Fibroblast of peridontal ligament (primary cell): Measurements from ENCODE around the gene NMB.
"Not testable (repeated sequence)": the region's sequence is repeated elsewhere in the genome, so short reads cannot be mapped to it uniquely, and the experiment has no call there.

Experiments used
- DNase-seq: peaks from one replicate; pipeline ENCODE4 v3.0.0-alpha.2; 2010; ENCODE audit errors: extremely low read depth

The NMB gene, protein sequence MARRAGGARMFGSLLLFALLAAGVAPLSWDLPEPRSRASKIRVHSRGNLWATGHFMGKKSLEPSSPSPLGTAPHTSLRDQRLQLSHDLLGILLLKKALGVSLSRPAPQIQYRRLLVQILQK

GRCh38 chr15:84658080-84658787 lies at the start of gene NMB:
TSS of gene NMB (minus strand) at chr15:84658199. CDS start at chr15:84658152, 47 bp downstream.
- peak; percentile 51 for DNase-seq

GRCh38 chr15:84703808-84704207 lies 45.8 kb upstream of the NMB start:
- no peak for DNase-seq

- peak; percentile 35 for DNase-seq
These were observed 45.0 kb upstream of the NMB start for GRCh38 chr15:84702961-84703482.

DNA sequence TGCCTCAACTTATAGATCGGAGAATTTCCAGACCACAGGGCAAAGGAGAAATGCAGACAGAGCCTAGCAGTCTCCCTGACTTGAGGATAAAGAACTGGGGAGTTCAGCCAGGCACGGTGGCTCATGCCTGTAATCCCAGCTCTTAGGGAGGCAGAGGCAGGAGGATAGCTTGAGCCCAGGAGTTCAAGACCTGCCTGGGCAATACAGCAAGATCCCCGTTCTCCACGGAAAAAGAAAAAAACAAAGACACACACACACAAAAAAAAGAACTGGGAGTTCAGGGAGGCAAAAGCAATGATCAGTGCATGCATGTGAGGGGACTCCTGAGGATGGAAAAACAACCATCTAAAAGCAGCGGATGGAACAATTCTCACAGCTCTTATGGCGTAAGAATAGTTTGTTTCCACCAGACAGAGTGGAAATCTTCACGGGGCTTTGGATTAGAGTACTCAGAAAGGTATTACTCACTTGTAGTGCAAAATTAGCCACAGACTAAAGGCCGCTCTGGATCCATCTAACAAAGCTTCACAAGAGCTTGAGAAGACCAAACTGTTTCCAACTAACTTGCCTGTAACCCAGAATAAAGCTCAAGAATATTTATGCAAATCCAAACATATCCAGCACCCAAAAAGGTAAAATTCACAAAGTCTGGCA lies 41.7 kb upstream of the NMB start:
- no peak for DNase-seq

DNA sequence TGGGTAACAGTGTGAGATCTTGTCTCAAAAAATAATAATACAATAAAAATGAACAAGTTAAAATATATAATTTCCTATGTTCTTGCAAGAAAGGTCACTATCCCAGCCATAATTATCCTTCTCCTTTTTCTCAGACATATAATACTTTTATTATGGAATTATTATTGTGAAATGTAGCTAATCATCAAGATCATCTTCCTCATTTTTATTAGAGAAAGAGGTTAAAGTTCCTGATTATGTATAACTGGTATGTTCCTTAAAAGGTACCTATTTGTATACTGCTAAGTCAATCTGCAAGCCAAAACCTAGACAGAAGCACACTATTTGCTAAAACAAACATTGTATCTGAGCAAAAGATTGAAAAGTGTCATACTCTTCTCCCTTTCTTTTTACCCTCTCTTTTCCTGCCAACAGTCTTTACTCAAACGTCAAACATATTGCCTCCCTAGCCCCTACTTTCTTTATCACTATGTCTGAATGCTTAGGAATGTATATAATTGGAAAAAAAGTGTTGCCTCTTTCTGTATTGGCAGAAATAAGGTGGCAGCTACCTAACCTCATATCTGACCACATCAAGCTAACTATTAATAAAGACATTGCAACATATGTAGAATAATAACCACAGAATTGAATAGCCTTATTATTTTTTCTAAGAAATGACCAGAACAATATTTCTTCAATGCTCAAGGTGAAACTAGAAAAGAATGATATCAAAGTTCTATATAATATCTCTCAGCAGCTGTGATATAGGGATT lies 39.4 kb upstream of the NMB start:
- DNase-seq, result no peak

DNA sequence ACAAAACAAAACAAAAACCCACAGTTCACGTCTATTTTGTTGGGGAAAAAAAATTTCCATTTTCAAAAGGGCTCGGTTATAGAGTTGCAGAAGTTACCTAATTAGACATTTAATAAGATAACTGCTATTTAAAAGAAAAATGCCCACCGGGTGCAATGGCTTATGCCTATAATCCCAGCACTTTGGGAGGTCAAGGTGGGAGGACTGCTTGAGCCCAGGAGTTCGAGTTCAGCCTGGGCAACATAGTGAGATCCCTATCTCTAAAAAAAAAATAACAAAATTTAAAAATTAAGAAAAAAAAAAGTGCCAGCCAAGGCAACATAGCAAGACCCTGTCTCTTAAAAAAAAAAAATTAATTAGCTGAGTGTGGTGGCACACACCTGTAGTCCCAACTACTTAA lies 38.8 kb upstream of the NMB start:
- no peak for DNase-seq

DNA sequence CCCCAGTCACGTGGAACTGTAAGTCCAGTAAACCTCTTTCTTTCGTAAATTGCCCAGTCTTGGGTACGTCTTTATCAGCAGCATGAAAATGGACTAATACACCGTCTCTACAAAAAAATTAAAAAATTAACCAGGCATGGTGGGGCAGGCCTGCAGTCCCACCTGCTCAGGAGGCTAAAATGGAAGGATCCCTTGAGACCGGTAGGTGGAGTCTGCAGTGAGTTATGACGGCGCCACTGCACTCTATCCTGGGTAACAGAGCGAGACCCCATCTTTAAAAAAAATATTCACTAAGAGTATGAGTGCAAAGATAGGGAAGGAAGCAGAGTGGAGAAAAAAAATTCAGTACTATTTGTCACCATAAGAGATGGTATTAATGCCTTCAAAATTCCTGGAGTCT lies 32.3 kb upstream of the NMB start:
- DNase-seq, result no peak

DNA sequence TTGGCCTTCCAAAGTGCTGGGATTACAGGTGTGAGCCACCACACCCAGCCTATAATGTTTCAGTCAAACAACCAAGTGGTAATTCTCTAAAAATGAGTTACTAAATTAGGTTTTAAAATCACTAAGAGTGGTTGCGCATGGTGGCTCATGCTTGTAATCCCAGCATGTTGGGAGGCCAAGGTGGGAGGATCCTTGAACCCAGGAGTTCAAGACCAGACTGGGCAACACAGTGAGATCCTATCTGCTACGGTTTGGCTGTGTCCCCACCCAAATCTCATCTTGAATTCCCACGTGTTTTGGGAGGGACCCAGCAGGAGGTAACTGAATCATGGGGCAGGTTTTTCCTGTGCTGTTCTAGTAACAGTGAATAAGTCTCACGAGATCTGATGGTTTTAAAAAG lies 31.9 kb upstream of the NMB start:
- no peak for DNase-seq

- DNase-seq, result not testable (repeated sequence)
These were observed 28.4 kb upstream of the NMB start for GRCh38 chr15:84686446-84686845.

GRCh38 chr15:84685304-84685703 lies 27.3 kb upstream of the NMB start:
- peak; percentile 94 for DNase-seq

GRCh38 chr15:84684092-84684491 lies 26.1 kb upstream of the NMB start:
- peak; percentile 94 for DNase-seq

DNA sequence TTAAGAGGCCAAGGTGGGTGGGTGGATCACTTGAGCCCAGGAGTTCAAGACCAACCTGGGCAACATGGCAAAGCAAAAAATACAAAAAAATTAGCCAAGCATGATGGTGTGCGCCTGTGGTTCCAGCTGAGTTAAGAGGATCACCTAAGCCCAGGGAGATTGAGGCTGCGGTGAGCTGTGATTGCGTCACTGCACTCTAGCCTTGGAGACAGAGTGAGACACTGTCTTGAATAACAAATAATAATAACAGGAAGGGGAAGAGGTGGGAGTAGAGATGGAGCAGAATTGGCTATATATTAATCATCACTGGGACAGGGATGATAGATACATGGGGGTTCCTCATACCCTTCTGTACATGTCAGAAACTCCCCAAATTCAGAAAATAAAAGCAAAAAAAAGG lies 23.8 kb upstream of the NMB start:
- DNase-seq, result no peak

DNA sequence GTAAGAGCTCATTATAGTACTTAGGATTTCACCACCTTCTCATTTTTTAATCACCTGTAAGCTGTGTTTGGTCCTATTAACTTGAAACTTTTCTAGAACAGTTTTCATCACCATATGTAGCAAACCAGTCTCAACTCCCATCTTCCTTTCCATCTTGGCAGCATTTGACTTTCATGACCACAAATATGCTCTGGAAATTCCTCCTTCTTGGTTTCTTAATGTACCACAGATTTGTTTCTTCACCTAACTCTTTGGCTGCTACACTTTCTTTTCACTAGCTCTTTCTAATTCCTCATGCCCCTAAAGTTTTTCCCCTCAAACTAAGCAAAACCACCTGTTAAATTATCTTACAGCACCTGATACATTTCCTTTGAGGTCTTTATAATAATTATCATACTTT lies 13.2 kb upstream of the NMB start:
- DNase-seq, result peak; percentile 95

DNA sequence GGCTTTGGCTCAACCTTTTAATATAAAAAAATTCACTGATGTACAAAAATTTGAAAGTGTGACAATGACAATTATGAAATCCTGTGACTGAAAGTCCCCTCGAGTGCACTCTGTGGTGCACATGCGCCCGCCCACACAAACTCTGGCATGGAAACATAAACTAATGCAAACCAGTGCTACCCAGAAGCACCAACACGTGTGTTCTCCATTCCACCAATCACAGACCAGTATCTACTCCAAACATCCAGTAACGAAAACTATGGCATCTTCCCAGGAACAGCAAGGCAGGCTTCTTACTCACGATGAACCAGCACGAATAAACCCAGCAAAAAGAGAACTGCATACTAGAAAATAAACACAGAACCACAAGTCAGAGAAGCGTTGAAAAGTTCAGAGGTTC lies 11.7 kb upstream of the NMB start:
- DNase-seq, result peak; percentile 96

DNA sequence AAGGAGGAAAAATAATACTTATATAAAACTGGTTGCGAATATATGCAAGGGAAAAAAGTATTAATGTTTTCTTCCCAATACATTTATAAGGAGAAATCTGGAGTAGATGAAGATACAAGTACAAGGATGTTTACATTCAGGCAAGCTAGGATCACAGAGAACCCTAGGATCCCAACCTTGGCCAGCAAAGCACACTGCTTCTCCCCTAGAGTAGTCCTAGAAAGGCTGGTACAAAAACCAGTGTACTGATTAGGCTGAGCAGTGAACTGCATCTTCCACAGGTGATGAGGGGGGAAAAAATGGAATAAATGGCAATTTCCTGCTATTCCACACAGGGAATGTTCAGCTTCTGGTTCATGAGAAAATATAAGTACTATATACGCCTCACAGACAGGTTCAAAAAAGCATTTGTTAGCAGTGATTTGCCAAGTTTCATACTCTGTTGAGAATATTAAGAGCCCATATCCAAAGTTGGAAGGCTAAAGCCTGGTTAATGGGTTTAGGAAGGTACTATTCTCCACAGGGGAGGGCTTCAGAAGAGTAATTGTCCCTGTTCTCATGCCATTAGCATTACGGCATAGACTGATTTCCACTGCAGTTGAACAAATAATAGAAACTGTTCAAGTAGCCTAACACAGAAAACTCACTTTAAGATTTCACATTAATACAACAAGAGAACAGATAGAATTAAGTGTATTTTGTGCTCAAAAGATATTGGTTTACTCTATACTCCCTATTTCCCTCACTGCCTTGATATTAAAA lies 10.4 kb upstream of the NMB start:
- DNase-seq, result no peak

GRCh38 chr15:84666373-84666772 lies 8.4 kb upstream of the NMB start:
- DNase-seq, result no peak

- no peak for DNase-seq
These were observed 3.0 kb upstream of the NMB start for GRCh38 chr15:84661001-84661400.

GRCh38 chr15:84659904-84660781 lies 2.1 kb upstream of the NMB start:
- DNase-seq, result no peak

DNA sequence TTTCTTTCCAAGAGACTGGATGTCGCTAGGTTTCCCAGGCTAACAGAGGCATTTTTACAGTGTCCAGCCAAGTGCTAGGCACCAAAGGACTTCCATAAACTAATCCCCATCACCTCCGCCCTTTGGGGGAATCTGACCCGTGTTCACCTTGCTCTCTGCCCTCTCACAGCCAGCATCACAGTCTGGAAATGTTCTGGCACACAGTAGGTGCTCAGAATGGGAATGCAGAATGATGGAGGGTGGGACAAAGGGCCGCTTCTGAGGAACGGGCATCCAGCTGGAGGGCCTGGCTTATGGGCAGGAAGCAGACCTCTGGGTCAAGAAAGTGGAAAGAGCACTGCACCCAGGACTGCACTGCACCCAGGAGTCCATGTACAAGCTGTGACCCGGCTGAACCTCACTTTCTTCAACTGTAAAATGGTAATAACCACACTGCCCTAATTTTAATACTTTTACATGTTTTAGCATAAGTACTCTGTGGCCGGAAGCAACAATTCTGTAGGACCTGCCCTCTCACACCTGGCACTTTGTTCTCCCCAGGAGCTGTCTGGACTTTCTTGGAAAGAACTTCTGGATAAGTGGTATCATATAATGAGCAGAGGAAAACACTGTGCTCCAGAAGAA lies 901 bp upstream of the NMB start:
- no peak for DNase-seq

GRCh38 chr15:84657748-84658079 lies 285 bp downstream of the NMB start:
- no peak for DNase-seq
